Measurements from ENCODE around the gene RPS6KL1. TPM values are rescaled to one million over a fixed set of nuclear protein-coding genes. Genes with fewer than 3 reads are reported as not detected.

RPS6KL1 gene
- total RNA-seq, 1 donor from 2014 or later, result 5.8 TPM

GRCh38 chr14:74963178-74963704 lies 40.2 kb upstream of the RPS6KL1 start:
- no peaks in the 10 kb centered on the region for H3K4me1 Mint-ChIP-seq (ENCODE audit: low read depth)
- H3K27me3 Mint-ChIP-seq (ENCODE audit: low read depth), result peaks cover 10% of the 10 kb centered on the region
- H3K4me3 Mint-ChIP-seq (ENCODE audit: unreplicated experiment), result no peak overlapping the region
- DNase-seq (ENCODE audit: low spot score), result no peak
- H3K36me3 Mint-ChIP-seq (ENCODE audit: low read depth), result no peaks in the 10 kb centered on the region
- no peaks in the 10 kb centered on the region for H3K9me3 Mint-ChIP-seq (ENCODE audit: low read depth)
- no peak for TF ChIP-seq CTCF (IDR thresholded peaks at IDR 0.05)
- no peak overlapping the region for H3K27ac Mint-ChIP-seq (ENCODE audit: unreplicated experiment)

- Mint-ChIP-seq H3K4me1 (ENCODE audit: low read depth) (no peaks in the 10 kb centered on the region), H3K4me3 (ENCODE audit: unreplicated experiment) (no peak overlapping the region), H3K9me3 (ENCODE audit: low read depth) (no peaks in the 10 kb centered on the region), H3K36me3 (ENCODE audit: low read depth) (no peaks in the 10 kb centered on the region), H3K27me3 (ENCODE audit: low read depth) (peaks cover 10% of the 10 kb centered on the region), H3K27ac (ENCODE audit: unreplicated experiment) (no peak overlapping the region)
- TF ChIP-seq CTCF (IDR thresholded peaks at IDR 0.05), result no peak
- no peak for DNase-seq (ENCODE audit: low spot score)
Observed at GRCh38 chr14:74962493-74962892, 39.4 kb upstream of the RPS6KL1 start.

GRCh38 chr14:74962046-74962445 lies 39.0 kb upstream of the RPS6KL1 start:
- Mint-ChIP-seq H3K27me3 (ENCODE audit: low read depth) (peaks cover 10% of the 10 kb centered on the region), H3K9me3 (ENCODE audit: low read depth) (no peaks in the 10 kb centered on the region), H3K4me3 (ENCODE audit: unreplicated experiment) (no peak overlapping the region), H3K4me1 (ENCODE audit: low read depth) (no peaks in the 10 kb centered on the region), H3K36me3 (ENCODE audit: low read depth) (no peaks in the 10 kb centered on the region), H3K27ac (ENCODE audit: unreplicated experiment) (no peak overlapping the region)
- DNase-seq (ENCODE audit: low spot score), result no peak
- no peak for TF ChIP-seq CTCF (IDR thresholded peaks at IDR 0.05)

GRCh38 chr14:74961238-74961911 lies 38.3 kb upstream of the RPS6KL1 start:
- H3K27ac Mint-ChIP-seq (ENCODE audit: unreplicated experiment), result no peak overlapping the region

GRCh38 chr14:74960736-74961135 lies 37.7 kb upstream of the RPS6KL1 start:
- H3K27me3 Mint-ChIP-seq (ENCODE audit: low read depth), result peaks cover 10% of the 10 kb centered on the region
- H3K4me3 Mint-ChIP-seq (ENCODE audit: unreplicated experiment), result no peak overlapping the region
- no peak for DNase-seq (ENCODE audit: low spot score)
- H3K4me1 Mint-ChIP-seq (ENCODE audit: low read depth), result no peaks in the 10 kb centered on the region
- no peak for TF ChIP-seq CTCF (IDR thresholded peaks at IDR 0.05)
- no peaks in the 10 kb centered on the region for H3K9me3 Mint-ChIP-seq (ENCODE audit: low read depth)
- no peaks in the 10 kb centered on the region for H3K36me3 Mint-ChIP-seq (ENCODE audit: low read depth)
- H3K27ac Mint-ChIP-seq (ENCODE audit: unreplicated experiment), result no peak overlapping the region

More at GRCh38 chr14:74961238-74961911, 38.3 kb upstream of the RPS6KL1 start:
- H3K9me3 Mint-ChIP-seq (ENCODE audit: low read depth), result no peaks in the 10 kb centered on the region
- no peak overlapping the region for H3K4me3 Mint-ChIP-seq (ENCODE audit: unreplicated experiment)
- no peaks in the 10 kb centered on the region for H3K36me3 Mint-ChIP-seq (ENCODE audit: low read depth)
- TF ChIP-seq CTCF (IDR thresholded peaks at IDR 0.05), result no peak
- peaks cover 10% of the 10 kb centered on the region for H3K27me3 Mint-ChIP-seq (ENCODE audit: low read depth)
- DNase-seq (ENCODE audit: low spot score), result no peak
- no peaks in the 10 kb centered on the region for H3K4me1 Mint-ChIP-seq (ENCODE audit: low read depth)

Measured in chondrocyte (in vitro differentiated cells).